Right kidney (tissue), 1 donor: ENCODE data around the gene SLC36A3.

Source experiments
- DNase-seq: peaks from one replicate; pipeline ENCODE4 v3.0.0-alpha.2; 2016

The SLC36A3 gene

DNA sequence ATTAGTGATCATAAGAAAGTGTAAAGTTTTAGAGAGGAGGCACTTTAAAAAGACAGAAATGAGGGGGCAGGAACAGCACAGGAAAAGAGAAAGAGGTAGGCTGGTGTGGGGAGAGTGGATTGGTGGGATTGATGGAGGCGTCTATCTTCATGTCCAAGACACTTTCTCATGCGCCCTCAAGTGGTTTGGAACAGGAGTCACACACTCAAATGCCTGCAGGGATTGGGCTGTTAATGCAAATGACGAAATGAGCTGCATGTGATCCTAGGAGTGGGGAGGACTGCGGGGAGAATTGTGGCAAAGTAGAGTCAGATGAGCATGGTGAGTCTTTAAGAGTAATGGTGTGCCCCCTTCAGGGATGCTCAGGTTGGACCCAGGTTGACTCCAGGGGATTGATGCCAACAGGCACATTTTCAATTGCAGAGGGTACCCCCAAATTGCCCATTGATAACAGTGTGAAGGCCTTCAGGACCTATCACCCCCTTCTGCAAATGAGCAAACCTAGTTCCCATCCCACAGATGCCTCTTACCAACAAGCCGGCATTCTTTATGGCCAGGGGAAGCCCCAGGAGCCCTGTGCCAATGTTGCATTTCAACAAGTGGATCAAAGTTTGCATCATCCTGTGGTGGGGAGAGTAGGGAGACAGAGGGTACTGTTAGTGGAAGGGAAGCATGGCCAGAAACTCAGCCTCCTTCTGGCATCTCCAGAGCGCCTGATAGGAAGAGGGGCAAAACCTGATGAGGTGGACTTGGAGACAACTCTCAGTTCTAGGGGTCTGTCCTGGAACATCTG, 5.3 kb downstream of the SLC36A3 start:
- no peak for DNase-seq

DNA sequence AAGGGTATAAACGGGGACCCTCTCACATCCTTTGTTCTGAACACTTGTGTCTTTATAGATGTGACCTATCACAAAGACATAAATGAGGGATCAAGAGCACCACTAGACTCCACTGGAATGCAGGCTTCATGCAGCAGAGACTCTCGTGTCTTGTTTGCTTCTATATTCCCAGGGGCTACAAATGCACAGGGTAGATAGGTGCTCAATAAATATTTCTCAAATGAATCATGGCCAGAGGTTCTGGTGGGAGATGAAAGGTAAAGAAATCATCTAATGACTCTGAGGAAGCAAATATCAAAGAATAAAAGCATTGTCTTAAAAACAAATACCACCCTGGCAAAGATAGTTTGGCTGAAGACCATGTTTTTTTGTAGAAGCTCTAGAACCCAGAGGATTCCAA, 6.6 kb downstream of the SLC36A3 start:
- DNase-seq, result no peak

DNA sequence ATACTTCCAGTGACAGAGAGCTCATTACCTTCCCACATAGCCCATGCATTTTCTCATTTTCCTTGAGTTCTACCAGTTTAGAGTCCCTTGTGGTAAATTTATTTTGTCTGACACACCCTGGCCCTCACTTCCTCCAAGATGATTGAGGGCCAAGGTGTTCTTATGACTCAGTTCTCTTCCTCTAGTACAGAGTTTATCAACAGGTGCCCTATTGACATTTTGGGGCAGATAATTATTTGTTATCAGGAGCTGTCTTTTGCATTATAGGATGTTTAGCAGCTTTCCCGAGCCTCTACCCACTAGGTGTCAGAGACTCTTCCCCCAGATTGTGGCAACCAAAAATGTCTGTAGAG, 7.1 kb downstream of the SLC36A3 start:
- no peak for DNase-seq

DNA sequence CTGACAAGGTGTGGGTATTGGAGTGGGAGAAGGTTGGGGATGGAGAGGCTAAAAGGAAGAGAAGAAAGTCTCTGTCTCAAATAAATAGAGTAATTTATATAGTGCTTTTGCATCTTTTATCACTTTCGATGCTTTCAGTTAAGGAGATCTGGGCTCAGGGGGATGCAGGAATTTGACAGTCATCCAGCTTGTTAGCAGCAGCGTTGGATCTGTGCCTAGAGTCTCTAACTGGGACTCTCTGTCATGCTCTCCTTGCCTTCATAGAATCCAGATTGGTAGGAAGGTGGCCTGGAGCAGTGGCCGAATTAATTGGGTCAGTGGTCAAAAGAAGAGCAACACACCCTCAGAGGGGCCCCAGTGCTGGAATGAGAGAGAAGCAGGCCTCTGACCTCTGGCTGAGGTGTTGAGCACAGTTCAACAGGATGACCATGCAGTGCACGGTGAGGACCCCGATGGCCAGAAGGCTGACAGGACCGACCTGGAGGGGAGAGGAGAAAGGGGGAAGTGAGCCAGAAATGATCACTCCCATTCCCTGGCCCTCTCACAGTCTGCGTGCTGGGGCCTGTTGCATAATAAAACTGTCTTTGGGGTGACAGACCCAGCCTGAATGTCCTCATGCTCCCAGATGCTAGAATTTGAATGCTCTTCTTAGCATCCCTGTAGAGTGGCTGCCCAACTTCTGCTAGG, 7.6 kb downstream of the SLC36A3 start:
- no peak for DNase-seq

DNA sequence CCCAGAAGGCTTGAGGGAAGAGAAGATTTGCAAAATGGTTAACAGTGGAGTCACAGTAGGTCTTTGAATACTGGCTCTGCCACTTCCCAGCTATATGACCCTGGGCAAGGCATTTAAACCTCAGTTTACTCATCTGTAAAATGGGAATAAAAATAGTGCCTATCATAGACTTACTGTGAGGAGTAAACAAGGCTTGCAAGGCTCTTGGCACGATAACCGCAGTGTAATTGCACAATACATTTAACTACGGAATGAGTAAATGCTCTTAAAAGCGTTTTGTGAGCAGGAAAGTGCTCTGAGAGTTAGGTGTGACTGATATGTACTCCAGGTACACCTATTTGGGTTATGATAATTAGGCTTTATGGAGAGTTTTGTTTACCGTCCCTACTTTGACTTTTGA, 8.4 kb downstream of the SLC36A3 start:
- DNase-seq, result no peak

DNA sequence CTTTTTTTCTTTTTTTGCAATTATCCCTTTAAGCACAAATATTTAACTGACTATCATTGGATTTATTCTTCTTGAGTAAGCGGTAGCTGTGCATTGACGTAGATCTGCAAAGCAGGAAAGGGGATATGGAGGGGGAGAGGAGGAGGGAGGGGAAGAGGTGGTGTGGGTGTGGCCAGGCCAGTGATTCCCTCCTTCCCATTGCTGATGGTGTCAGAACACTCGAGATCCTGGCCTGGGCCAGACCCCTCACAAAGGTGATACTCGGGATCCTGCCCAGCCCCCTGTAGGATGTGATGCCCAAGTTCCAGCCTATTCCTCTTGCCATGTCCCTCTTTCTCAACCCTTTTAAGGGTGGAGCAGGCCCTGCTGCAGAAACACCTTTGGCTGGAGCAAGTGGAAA, 9.9 kb downstream of the SLC36A3 start:
- DNase-seq, result no peak

DNA sequence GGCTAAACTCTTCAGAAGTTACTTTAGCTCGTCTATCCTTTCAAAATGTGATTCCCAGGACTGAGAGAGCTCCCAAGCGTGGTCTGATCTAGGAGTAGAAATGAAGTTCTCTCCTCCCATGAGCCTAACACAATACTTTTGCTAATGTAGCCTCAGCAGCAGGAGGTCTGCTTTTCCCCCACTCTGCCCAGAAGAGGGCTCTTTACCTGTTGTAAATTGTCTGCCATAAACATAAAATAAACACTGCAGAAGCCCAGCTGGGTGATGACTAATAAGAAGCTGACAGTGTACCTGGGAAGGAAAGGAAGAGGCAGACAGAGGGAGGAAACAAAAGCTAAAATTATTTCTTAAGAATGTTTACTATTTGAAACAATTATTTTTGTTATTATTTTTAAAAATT, 15.4 kb downstream of the SLC36A3 start:
- no peak for DNase-seq

DNA sequence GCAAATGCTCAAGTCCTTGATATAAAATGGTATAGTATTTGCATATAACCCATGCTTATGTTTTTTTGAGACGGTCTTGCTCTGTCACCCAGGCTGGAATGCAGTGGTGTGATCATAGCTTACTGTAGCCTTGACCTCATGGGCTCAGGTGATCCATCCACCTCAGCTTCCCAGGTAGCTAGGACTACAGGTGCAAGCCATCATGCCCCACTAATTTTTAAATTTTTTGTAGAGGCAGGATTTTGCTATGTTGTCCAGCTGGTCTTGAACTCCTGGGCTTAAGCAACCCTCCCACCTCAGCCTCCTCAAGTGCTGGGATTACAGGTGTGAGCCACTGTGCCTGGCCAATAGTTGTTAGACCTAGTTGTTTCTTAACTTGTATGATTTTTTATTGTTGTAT, 17.3 kb downstream of the SLC36A3 start:
- no peak for DNase-seq

DNA sequence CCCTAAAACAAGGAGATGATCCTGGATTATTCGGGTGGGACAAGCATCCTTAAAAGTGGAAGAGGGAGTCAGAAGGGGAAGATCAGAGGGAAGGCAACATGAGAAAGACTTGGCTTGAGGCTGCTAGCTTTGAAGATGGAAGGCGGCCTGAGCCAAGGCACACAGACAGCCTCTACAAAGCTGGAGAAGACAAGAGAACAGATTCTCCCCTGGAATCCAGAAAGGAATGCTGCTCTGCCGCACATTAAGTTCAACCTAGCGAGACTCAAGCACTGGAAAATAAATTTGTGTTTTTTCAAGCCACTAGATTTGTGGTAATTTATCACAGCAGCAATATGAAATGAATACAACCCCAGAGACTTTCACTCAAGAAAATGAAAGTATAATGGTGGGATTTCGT, 17.9 kb downstream of the SLC36A3 start:
- no peak for DNase-seq

DNA sequence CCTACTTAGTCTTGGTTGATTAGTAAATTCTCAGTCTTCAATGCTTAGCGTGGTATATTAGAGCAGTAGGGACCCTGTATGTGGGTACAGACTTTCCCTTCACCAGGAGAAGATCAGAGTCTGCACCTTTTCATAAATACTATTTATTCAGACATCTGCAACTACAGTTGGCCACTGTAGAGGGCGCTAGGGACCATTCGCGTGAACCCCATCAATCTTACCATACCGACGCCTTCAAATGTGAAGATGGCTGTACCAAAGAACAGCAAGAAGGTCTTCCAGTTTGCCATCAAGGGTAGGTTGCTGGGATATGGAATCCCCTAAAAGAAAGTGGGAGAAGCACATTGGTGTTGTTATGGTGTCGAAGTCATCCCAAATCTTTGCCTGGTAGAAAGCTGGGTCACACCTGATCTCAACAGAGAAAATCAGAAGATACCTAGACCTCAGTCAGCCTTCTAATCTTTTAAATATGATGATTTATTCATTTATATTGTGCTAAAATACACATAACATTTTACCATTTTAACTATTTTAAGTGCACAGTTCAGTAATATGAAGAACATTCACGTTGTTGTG, 19.1 kb downstream of the SLC36A3 start:
- no peak for DNase-seq

DNA sequence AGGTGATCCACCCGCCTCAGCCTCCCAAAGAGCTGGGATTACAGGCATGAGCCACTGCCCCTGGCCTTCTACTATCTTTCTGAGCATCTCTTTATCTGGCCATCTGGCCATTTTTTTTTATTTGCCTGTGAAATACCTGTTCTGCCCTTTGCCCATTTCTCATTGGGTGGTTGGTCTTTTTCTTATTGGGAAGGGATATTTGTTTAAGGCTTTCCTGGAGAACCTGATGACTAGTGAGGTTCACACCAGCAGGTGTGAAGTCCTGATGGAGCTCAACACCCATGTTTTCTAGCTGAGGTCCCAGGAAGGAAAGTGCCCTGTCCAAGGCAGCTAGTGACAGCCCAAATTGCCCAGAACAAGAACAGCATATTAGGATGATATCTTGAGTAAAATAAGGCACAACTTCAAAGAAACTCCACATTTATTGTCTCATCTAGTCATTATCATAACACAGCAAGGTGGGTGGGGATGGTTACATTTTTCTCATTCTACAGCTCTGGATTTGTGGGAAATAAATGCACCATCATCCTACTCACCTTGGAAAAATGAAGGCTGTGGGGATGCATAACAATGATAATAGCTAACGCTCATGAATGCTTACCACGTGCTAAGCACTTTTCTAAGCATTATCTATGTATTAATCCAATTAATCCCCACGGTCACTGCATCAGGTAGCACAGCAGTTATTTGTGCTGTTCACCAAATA, 20.3 kb downstream of the SLC36A3 start:
- no peak for DNase-seq

DNA sequence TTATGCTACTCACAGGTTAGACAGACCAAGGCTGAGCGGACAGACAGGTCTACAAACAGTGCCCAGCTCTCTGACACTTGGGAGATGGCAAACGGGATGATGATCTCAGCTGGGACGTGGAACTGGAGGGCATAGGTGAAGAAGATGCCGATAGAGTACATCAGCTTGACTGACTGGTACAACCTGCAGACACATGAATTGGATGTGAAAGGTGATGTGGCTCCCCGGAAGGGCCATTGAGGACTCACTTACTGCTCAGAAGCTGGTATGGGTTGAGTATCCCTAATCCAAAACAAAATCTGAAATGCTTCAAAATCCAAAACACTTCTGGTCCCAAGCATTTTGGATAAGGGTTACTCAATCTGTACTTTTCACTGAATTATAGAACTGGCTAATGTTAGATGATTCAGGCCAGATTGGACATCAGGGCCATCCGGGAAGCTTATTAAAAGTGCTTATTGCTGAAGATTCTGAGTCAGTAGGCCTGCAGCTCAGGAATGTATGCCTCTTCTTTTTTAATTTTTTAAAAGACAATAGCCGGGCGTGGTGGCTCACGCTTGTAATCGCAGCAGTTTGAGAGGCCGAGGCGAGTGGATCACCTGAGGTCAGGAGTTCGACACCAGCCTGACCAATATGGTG, 22.4 kb downstream of the SLC36A3 start:
- no peak for DNase-seq

DNA sequence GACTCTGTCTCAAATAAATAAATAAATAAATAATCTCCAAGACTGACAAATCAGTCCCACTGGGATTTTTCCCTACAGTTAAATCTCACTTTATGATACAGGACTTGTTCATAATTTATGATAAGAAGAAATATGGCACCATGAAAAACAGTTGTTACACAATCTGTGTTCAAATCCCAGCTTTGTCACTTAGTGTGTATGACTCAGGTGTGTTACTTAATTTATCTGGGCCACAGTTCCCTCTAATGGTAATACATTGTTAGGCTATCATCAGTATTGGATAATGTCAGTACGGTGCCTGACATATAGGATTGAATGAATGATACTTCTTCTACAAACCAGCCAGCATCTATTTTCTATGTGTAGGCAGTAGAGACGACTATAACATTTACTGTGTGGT, 23.1 kb downstream of the SLC36A3 start:
- DNase-seq, result no peak

DNA sequence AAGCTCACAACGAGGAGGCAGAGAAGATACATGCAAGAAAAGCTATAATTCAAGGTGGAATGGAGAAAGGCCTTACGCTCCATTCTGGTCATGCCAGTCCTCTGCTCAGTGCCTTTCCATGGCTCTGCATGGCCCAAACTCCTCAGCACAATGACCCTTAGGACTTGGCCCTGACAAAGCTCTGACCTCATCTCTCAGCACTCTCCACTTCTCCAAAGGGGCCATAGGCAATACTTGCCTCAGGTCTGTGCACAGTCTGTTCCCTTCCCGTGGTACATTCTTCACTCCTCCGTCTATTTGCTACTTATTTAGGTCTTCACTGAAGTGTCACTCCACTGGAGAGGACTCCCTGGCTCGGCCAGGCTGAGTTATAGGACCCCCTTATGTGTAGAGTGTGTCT, 24.7 kb downstream of the SLC36A3 start:
- no peak for DNase-seq

DNA sequence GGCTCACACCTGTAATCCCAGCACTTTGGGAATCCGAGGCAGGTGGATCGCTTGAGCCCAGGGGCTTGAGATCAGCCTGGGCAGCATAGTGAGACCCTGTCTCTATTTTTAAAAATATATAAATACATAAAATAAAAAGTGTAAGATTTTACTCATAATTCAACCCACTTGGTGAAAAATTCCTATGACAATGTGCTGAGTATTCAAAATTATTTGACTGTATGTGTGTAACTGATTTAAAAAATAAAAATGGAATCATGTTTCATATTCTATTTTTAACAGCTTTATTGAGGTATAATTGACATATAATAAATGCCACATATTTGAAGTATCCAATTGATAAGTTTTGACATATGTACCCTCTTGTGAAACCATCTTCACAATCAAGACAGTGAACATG, 27.8 kb downstream of the SLC36A3 start:
- no peak for DNase-seq

DNA sequence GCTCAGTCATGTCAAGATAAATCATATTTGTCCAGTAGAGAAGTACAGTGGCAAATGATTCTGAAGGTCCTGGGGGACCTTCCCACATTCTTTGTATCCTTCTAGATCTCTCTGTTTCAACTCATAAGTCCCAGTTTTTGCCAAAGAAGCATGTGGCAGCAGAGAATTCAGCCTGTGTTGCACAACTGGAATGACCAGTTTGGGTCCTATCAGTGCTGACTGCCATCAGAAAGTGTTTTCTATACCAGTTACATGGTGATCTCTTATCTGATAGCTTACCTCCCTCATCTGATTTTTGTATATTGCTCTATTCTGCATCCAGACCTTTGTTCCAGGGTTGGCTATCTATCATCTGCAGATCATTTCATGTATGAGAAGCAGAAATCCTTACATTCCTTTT, 28.9 kb downstream of the SLC36A3 start:
- no peak for DNase-seq

DNA sequence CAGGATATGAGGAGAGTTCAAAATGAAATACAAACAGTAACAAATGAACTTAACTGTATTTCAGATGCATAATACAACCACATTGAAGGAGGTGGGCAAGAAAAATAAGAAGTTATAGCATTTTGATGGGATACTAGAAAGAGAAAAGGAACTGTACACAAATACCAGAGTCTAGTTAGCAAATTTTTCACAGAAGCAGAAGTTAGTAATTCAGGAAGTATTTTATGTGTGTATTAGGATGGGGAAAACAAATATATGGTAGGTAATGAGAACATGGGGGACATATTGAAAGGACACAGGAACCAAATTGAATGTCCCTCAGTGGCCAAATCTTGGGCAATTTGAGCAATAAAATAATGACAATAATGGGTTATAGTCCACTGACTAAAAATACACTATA, 32.2 kb downstream of the SLC36A3 start:
- no peak for DNase-seq

DNA sequence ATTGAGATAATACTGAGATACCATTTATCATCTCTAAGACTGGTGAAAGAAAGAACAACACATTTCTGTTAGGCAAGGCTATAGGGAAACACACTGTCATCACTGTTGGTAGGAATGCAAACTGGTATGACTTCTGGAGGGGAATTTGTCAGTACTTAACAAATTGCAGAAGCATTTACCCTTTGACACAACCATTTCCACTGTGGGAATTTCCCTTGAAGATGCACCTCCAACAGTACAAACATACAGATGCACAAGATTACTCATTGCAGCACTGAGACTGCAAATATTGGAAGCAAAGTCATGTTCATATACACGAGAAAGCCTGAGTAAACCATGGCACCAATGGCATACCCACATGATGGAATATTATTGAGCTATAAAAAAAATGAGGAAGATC, 33.0 kb downstream of the SLC36A3 start:
- no peak for DNase-seq

DNA sequence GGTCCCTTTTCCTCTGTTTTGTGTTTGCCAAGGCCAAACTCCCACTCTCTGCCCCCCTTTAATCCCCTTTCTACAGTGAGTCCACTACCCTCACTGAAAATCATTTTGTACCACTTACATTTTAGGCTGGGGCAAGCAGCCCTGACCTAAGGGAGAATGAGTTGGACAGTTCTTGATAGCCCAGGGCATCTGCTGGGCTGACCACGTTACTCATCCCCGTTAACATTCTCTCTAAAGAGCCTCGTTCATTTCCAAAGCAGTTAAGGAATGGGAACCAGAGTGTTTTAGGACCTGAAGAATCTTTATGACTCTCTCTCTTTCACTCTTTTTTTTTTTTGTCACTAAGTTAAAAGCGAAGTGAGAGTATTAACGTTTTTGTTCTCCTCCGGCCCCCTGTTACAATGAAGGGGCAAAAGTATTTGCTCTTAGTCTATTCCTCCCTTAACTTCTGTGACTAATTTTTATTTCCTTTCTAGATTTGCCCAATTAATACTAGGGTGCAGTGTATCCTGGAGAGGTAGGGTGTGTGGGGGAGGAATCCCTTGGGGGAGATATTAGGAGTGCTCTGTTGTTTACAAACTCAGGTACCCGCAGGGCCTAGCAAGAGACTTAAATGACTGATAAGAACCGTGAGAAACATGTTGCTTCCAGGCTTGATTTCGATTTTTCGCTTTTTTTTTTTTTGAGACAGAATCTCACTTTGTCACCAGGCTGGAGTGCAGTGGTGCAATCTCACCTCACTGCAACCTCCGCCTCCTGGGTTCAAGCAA, 35.9 kb downstream of the SLC36A3 start:
- DNase-seq, result no peak

DNA sequence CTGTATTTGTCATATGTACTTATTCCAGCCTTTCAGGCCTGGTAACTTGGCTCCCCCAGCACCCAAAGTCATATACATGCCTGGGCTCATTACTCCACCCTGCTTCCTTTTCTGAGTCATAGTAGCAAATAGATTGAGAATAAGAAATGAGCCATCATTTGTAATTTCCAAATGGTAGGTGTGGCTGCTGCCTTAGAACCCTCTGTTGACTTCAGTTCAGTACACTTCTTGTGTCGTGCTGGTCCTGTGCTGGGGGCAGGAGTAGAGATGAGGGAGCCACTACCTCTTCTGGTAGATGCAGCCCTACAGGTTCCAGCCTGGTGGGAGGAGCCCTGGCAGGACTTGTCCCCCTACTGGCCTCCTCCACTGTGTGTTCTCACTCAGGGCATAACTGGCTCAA, 39.5 kb downstream of the SLC36A3 start:
- no peak for DNase-seq

DNA sequence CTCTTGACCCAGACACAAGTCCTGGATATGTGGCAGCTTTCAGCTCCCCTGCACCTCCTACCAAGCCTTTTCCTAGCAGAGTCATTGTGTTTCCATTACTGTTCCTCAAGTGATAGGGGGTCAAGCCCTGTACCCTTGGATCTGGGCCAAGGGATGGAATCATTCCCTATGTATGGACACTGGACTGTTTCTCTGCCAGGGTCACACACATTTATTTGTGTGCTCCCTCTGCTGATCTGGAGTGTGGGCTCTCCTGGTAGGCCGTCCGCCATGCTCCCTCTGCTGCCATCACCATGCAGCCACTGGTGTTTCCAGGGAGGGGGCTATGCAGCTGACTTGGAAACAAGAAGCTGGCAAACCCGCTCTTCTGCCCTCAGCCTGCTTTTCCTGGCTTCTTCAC, 41.0 kb downstream of the SLC36A3 start:
- no peak for DNase-seq

DNA sequence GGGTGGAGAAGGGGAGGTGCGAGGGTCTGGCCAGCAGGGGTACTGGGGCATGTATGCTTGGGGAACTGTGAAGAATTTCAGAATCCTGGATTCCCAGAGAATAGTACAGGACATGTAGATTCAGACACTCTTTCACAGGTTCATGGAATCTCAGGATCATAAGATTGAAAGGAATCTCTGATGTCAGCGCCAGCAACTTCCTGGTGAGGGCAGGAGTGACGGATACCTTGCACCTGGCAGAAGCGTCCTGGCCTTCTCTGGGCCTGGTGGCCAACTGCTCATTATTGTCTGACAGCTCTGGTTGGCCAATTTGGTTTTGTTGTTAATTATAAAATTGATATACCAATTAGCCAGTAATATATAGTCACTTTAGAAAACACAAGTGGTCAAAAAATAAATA, 43.6 kb downstream of the SLC36A3 start:
- DNase-seq, result no peak
